ENCODE measurements around the gene UQCRHL. TPM values are rescaled to one million over a fixed set of nuclear protein-coding genes. Genes with fewer than 3 reads are reported as not detected.

Gene UQCRHL
- total RNA-seq, 1 donor from 2014 or later, result 1.5 TPM

DNA sequence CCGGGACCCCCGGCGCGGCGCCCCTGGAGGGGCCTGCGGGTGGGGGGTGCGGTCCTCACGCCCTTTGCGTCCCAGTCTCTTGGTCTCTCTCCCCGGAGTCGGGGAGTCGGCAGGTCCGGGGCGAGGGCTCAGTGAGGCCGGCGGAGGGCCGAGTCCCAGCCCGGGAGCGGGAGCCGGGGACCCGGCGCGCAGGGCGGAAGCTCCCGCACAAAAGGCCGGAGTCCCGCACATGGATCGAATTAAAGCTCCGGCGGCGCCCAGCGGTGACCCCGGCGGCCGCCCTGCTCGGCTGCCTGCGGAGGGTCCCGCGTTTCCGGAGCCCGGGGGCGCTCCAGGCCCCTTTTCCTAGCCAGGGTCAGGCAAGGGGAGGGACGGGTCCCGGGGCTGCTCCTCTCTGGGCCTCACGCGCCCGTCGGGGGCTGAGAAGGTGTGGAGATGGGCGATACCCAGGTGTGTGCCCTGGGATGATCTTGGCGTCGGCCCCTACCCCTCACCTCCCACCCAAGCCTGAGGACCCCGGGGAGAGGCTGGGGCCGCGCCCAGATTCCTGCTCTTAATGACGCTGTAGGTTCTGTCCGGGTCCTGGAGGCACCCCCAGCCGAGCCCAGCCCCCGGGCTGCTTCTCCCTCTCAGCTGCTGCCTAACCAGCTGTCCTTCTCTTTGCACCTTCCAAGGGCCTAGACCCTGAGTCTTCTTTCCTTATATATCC lies 48.3 kb downstream of the UQCRHL start:
- DNase-seq (ENCODE audit: low read depth), result peak; percentile 84

GRCh38 chr1:15758343-15758931 lies 49.0 kb downstream of the UQCRHL start, which contains the start of gene FBLIM1:
TSS of gene FBLIM1 (plus strand) at chr1:15758795. CDS start at chr1:15764984, 6,189 bp downstream.
- DNase-seq (ENCODE audit: low read depth), result no peak

DNA sequence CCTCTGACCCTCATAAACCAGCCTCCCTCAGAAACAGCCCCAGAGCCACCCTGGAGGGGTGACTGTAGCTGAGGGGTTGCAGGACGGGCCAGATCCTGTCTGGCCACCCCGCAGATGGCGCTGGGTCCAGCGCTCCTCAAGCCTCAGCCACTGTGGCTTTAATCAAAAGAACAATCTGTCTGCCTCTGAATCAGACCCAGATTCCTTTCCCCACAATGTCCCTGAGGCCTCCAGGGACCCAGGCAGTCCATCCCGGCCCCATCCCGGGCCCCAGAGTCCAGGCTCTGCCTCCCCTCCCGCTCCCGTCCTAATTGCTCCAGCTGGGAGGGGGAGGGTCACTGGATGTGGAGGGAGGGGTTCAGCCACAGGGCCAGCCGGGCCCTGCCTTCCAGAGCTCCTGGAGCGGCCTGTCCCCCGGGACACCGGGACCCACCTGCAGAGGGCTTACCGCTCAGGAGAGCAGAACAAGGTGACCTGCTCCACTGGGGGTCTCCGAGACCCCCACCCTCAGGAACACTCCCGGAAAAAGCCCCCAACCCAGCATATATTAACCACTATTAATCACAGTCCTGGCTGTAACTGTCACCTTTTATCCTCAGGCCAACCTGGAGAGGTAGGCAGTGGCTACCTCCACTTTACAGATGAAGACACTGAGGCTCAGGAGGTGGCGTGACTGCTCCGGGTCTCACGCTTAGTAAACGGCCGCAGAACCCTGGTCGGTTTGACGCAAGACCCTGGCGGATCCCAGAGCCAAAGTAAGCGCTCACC lies 49.7 kb downstream of the UQCRHL start:
- DNase-seq (ENCODE audit: low read depth), result peak; percentile 75

Other genes starting within 250 kb of the UQCRHL start
- gene AGMAT, start 222.6 kb downstream of the UQCRHL start, total RNA-seq, result 2.1 and 3.2 TPM in 2 replicates
- 26.6 and 34.7 TPM in 2 replicates for gene DDI2, start 190.2 kb downstream of the UQCRHL start, total RNA-seq
- 80.3 and 90.4 TPM in 2 replicates for gene PLEKHM2, start 123.3 kb downstream of the UQCRHL start, total RNA-seq
- 5.2 and 13.0 TPM in 2 replicates for gene SLC25A34, start 71.4 kb downstream of the UQCRHL start, total RNA-seq
- not detected in 2 replicates for gene TMEM82, start 65.2 kb downstream of the UQCRHL start, total RNA-seq
- gene FBLIM1, start 48.9 kb downstream of the UQCRHL start, total RNA-seq, result 38.8 and 103 TPM in 2 replicates
- 7.6 and 14.4 TPM in 2 replicates for gene SPEN, start 40.1 kb upstream of the UQCRHL start, total RNA-seq
- gene ZBTB17, start 168.5 kb upstream of the UQCRHL start, total RNA-seq, result 32.9 and 47.1 TPM in 2 replicates
- gene SRARP, start 196.6 kb upstream of the UQCRHL start, total RNA-seq, result not detected in 2 replicates
- 38.7 and 94.0 TPM in 2 replicates for gene HSPB7, start 210.4 kb upstream of the UQCRHL start, total RNA-seq
- 0.05 TPM in 1 of 2 replicates, not detected in the other for gene CLCNKA, start 214.4 kb upstream of the UQCRHL start, total RNA-seq
- not detected in 2 replicates for gene CLCNKB, start 236.1 kb upstream of the UQCRHL start, total RNA-seq